HL-60 (cell line): ENCODE data around the gene C16orf46.

ENCODE experiments used
- GABPA ChIP-seq: IDR thresholded peaks from 2 replicates; pipeline ENCODE4 v1.6.1; 2012; ENCODE audit warnings: low read depth
- POLR2AphosphoS5 ChIP-seq: IDR thresholded peaks from 2 replicates; pipeline ENCODE4 v1.6.1; 2012; ENCODE audit warnings: low read depth
- TF ChIP-seq, protein P1 (sequence below): IDR thresholded peaks from one replicate; pipeline ENCODE4 v1.5.1; 2011; ENCODE audit warnings: low read length, control low read depth, inconsistent platforms; ENCODE audit not compliant: insufficient read depth
- TF ChIP-seq, protein P2 (sequence below): IDR thresholded peaks from 2 replicates; pipeline ENCODE4 v1.6.1; 2012; ENCODE audit warnings: low read depth; ENCODE audit not compliant: insufficient replicate concordance

DNA sequence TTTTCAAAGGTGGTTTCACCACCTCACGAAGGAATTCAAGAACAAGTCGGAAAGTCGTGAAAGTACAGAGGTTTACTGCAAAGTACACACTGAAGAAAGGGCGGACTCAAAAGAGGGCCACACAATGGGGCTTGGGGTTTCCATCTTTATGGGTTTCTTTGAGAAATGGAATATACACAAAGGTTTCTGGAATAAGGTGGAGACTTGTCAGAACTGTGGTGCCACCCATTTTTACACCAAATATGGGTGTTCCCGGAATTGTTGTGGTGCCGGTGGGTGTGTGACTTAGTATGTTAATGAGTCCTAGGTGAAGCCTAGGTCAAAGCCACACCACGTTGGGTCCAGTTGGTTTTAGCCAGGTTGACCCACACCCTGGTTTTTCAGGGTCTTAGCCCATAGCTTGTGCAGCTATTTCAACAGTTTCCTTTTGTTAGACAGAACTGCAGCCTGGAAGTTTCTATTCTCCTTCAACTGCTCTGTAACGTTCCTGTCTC is 19.7 kb upstream of the C16orf46 start:
- TF ChIP-seq, protein P1, sequence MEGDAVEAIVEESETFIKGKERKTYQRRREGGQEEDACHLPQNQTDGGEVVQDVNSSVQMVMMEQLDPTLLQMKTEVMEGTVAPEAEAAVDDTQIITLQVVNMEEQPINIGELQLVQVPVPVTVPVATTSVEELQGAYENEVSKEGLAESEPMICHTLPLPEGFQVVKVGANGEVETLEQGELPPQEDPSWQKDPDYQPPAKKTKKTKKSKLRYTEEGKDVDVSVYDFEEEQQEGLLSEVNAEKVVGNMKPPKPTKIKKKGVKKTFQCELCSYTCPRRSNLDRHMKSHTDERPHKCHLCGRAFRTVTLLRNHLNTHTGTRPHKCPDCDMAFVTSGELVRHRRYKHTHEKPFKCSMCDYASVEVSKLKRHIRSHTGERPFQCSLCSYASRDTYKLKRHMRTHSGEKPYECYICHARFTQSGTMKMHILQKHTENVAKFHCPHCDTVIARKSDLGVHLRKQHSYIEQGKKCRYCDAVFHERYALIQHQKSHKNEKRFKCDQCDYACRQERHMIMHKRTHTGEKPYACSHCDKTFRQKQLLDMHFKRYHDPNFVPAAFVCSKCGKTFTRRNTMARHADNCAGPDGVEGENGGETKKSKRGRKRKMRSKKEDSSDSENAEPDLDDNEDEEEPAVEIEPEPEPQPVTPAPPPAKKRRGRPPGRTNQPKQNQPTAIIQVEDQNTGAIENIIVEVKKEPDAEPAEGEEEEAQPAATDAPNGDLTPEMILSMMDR, result no peak
- TF ChIP-seq, protein P2, sequence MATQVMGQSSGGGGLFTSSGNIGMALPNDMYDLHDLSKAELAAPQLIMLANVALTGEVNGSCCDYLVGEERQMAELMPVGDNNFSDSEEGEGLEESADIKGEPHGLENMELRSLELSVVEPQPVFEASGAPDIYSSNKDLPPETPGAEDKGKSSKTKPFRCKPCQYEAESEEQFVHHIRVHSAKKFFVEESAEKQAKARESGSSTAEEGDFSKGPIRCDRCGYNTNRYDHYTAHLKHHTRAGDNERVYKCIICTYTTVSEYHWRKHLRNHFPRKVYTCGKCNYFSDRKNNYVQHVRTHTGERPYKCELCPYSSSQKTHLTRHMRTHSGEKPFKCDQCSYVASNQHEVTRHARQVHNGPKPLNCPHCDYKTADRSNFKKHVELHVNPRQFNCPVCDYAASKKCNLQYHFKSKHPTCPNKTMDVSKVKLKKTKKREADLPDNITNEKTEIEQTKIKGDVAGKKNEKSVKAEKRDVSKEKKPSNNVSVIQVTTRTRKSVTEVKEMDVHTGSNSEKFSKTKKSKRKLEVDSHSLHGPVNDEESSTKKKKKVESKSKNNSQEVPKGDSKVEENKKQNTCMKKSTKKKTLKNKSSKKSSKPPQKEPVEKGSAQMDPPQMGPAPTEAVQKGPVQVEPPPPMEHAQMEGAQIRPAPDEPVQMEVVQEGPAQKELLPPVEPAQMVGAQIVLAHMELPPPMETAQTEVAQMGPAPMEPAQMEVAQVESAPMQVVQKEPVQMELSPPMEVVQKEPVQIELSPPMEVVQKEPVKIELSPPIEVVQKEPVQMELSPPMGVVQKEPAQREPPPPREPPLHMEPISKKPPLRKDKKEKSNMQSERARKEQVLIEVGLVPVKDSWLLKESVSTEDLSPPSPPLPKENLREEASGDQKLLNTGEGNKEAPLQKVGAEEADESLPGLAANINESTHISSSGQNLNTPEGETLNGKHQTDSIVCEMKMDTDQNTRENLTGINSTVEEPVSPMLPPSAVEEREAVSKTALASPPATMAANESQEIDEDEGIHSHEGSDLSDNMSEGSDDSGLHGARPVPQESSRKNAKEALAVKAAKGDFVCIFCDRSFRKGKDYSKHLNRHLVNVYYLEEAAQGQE, result no peak
- TF ChIP-seq POLR2AphosphoS5 (no peak), GABPA (no peak)
